ENCODE measurements around the gene CLDN24.

CLDN24 gene

DNA sequence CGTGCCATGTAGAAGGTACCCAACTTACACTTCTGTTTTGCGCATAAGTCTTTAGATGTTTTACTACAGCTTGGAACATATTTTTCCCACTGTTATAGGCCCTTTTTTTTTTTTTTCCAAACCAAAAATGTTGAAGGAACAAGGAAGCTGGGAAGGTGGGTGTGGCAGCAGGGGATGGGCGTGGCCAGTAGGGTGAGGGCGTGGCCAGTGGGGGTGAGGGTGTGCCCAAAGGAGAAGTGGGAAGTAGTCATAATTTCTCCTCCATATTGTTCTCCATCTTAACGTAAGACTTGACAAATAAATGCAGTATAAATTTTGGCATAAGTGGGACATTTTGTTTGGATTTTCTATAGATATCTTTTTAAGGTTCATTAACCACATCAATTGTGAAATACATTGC, 32.5 kb downstream of the CLDN24 start:
- no peak overlapping the region for H3K27ac ChIP-seq
- TF ChIP-seq, protein P1, sequence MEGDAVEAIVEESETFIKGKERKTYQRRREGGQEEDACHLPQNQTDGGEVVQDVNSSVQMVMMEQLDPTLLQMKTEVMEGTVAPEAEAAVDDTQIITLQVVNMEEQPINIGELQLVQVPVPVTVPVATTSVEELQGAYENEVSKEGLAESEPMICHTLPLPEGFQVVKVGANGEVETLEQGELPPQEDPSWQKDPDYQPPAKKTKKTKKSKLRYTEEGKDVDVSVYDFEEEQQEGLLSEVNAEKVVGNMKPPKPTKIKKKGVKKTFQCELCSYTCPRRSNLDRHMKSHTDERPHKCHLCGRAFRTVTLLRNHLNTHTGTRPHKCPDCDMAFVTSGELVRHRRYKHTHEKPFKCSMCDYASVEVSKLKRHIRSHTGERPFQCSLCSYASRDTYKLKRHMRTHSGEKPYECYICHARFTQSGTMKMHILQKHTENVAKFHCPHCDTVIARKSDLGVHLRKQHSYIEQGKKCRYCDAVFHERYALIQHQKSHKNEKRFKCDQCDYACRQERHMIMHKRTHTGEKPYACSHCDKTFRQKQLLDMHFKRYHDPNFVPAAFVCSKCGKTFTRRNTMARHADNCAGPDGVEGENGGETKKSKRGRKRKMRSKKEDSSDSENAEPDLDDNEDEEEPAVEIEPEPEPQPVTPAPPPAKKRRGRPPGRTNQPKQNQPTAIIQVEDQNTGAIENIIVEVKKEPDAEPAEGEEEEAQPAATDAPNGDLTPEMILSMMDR (conservative IDR thresholded peaks at IDR 0.05), result no peak

DNA sequence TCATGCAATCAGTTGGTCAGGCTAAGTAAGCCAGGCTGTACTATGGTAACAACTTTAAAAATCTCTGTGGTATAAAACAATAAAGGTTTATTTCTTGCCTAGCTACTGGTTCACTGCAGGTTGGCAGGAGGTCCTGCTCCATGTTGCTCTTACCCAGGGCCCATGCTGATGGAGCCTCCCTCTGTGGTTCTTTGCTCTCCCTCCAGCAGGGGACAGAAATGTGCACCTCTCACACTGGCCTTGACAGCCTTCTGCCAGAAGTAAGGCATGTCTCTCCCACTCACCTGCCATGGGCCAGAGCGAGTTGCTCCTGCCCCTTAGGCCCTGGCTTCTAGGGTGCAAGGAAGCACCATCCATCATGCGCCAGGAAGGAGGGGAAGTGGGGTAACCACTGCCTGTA, 33.3 kb downstream of the CLDN24 start:
- TF ChIP-seq, protein P1 (conservative IDR thresholded peaks at IDR 0.05), result no peak
- no peak overlapping the region for H3K27ac ChIP-seq

DNA sequence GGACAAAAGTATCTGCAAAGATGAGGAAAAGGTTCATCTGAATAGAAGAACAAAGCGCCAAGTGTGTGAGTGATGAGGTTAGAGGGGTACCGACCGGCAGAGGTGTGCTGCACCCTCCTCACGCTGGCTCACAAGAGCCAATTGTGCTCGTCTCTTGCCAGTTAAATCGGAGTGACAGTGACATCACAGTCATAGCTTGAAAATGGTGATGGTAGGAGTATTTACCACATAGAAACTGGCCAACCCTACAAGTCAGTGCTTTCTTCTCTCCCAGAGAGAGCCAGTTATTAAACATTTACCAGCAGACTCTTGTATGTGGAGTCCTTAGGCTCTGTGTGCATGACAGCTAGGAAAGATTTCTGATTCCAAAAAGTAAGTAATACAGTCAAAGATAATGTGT, 34.5 kb downstream of the CLDN24 start:
- H3K27ac ChIP-seq, result no peak overlapping the region
- TF ChIP-seq, protein P1 (conservative IDR thresholded peaks at IDR 0.05), result no peak

DNA sequence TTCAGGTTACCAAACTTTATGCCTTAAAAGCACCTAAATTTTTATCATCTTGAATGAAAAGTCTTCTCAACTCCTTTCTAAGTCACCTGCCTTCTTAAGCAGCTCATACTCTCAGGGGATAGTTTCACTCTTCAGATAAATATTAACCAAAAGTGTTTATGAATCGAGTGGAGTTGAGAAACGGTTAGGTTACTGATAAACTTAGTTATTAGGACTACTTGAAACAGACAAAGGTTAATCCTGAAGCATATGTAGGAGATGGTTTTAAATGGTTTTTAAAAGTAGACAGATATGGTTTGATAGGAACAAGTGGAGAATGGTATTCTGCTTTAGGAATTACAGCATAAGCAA, 34.9 kb downstream of the CLDN24 start:
- TF ChIP-seq, protein P1 (conservative IDR thresholded peaks at IDR 0.05), result no peak
- H3K27ac ChIP-seq, result no peak overlapping the region

DNA sequence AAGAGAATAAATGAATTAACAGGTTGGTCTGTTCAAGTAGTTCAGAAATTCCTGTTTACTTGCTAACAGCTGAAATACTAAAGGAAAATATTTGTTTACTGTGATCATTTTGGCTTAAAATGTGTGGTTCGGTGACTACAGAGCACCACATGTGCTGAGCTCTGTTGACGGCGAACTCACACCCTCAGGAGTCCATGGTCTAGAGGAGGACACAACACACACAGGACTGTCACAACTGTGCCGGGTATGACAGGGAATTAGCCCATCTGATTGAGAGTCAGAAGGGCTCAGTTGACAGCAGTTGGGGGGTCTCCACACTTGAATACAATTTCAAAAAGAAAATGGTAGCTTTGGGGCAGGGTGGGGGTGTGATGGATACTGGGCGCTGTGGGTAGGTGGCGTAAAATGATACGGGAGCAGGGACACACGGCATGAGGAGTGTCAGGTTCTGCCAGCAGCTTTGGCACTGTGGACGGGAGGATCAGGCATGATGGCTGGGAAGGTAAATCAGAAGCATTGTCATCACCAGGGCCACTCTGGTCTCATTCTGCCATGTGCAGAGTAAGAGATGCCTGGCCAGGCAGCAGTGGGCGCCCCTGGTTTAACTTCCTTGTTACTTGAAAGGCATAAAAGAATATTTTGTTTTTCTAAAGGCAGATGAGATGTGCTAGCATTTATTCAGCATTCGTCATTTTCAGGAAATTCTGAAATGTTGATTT, 35.5 kb downstream of the CLDN24 start:
- H3K27ac ChIP-seq, result no peak overlapping the region
- TF ChIP-seq, protein P1 (conservative IDR thresholded peaks at IDR 0.05), result no peak

DNA sequence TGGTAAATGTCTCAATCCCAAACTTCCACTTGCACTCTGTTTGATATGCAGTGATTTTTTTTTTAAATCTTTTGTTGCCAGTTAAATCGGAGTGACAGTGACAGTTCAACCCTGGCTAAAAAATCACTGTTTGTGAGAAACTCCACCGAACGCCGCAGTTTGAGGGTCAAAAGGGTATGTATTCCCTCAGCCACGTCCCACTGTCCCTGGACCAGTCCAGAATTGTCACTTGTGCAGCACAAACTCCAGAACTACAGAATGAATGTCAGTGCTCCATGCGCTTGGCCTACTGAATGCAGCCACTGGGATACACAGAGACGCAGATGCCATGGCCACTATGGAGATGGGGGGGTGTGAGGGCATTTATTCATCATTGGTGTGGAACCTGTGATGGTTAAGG, 36.3 kb downstream of the CLDN24 start:
- H3K27ac ChIP-seq, result no peak overlapping the region
- TF ChIP-seq, protein P1 (conservative IDR thresholded peaks at IDR 0.05), result no peak

DNA sequence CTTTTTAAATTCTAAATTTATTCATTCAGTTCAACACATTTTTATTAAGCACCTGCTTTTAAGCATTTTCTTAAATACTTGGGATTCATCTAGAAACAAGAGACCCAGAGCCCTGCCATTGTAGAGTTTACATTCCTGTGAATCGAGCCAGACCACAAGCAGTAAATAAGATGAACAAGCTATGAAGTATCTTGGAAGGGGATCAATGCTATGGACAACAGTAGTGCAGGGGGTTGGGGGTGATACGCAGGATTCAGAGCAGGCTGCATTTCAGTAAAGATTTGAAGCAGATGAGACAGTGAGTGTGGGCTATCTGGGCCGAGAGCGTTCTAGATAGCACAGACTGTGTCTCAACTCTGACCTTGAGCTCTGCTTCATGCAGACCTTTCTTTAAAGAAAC, 37.3 kb downstream of the CLDN24 start:
- H3K27ac ChIP-seq, result no peak overlapping the region
- TF ChIP-seq, protein P1 (conservative IDR thresholded peaks at IDR 0.05), result no peak

Data from VCaP (cell line).